Measurements from ENCODE around the gene CNOT8. TPM values are rescaled to one million over a fixed set of nuclear protein-coding genes. Genes with fewer than 3 reads are reported as not detected.

CNOT8 gene
- total and polyA plus RNA-seq, 9 of the 15 experiments (the other 6 are each of a cell fraction or from before 2014, with no cell fraction given) = 15.2 to 68.9 (median 52.1) TPM

- TF ChIP-seq ZNF609 (CRISPR knock-in tag; IDR thresholded peaks at IDR 0.05; ENCODE audit: borderline replicate concordance) (no peak), ATF4 (CRISPR knock-in tag; IDR thresholded peaks at IDR 0.05) (no peak), MBD2 (IDR thresholded peaks at IDR 0.05; ENCODE audit: borderline replicate concordance, low read depth) (peak; percentile 76), TSC22D4 (tag; IDR thresholded peaks at IDR 0.05) (no peak), CHD2 (IDR thresholded peaks at IDR 0.05; ENCODE audit: low read depth, low read length) (no peak), SIN3A (IDR thresholded peaks at IDR 0.05; ENCODE audit: borderline replicate concordance in 2 of 2, control insufficient read depth in 1 of 2, low read depth in 2 of 2, low read length in 2 of 2) (peak in 1 of 2 experiments; percentile 12; a peak in 1 of 4 replicates), FOXA1 (IDR thresholded peaks at IDR 0.05; ENCODE audit: borderline replicate concordance) (no peak), HLTF (IDR thresholded peaks at IDR 0.05) (no peak), JUN (IDR thresholded peaks at IDR 0.05; ENCODE audit: borderline replicate concordance, low read depth, low read length) (no peak), JUN (CRISPR knock-in tag; IDR thresholded peaks at IDR 0.05; ENCODE audit: borderline replicate concordance) (no peak), TARDBP (IDR thresholded peaks at IDR 0.05) (peak; percentile 48; the same call in 1 of the 2 replicates), KDM4B (IDR thresholded peaks at IDR 0.05; ENCODE audit: borderline replicate concordance in 2 of 2, low read depth in 1 of 2) (no peak; a peak in 1 of 4 replicates), CTCFL (IDR thresholded peaks at IDR 0.05; ENCODE audit: borderline replicate concordance, insufficient read depth, low read depth, low read length, poor library complexity, severe bottlenecking) (no peak), DNMT1 (IDR thresholded peaks at IDR 0.05) (no peak), RBFOX2 (IDR thresholded peaks at IDR 0.05; ENCODE audit: low read depth, low read length) (peak; percentile 92), RUNX1 (IDR thresholded peaks at IDR 0.05; ENCODE audit: low read depth) (0 out of 2 replicates have a peak, but pooled peaks have one; percentile 2), ZNF561 (CRISPR knock-in tag; conservative IDR thresholded peaks at IDR 0.05) (no peak), MYC (IDR thresholded peaks at IDR 0.05; ENCODE audit: low read depth, low read length) (peak; percentile 88), MYC (CRISPR knock-in tag; IDR thresholded peaks at IDR 0.05; ENCODE audit: borderline replicate concordance, low read depth) (peak; percentile 56; the same call in 1 of the 2 replicates), NR4A1 (CRISPR knock-in tag; IDR thresholded peaks at IDR 0.05) (0 out of 2 replicates have a peak, but pooled peaks have one; percentile 21), NR4A1 (tag; IDR thresholded peaks at IDR 0.05) (peak; percentile 20; the same call in 1 of the 2 replicates)
Observed at GRCh38 chr5:154858297-154858971, at the start of gene CNOT8 (continued).
